MCF 10A (cell line): ENCODE results near the gene ASIC3. TPM values are rescaled to one million over a fixed set of nuclear protein-coding genes. Genes with fewer than 3 reads are reported as not detected.

Experiments
- BruUV-seq: library from RNA; stranded (reverse); fragments of 400-500 nt; replicated peaks from 2 replicates; lab custom pipeline; 2021; lab: Mats Ljungman, UMichigan
- CTCF ChIA-PET: fragments of 300-600 bp; sonication (Branson Sonifier 250); formaldehyde crosslinking; extraction: SDS; loops from one replicate; lab custom pipeline; 2021; ENCODE audit warnings: antibody characterized with exemption, inconsistent platforms; lab: Yijun Ruan, JAX
- POLR2A ChIA-PET: fragments of 300-600, 350-650 bp; sonication (Branson Sonifier 250); formaldehyde crosslinking; extraction: SDS; loops from one replicate; lab custom pipeline; 2020; ENCODE audit warnings: antibody characterized with exemption, inconsistent platforms; lab: Yijun Ruan, JAX
- DNase-seq: peaks from one replicate; pipeline ENCODE4 v3.0.0-alpha.2; 2018; ENCODE audit not compliant: unreplicated experiment
- H3K27ac Mint-ChIP-seq: one replicate; pipeline ENCODE4 v1.8.0; 2022; ENCODE audit warnings: mild to moderate bottlenecking, low read depth, mixed read lengths; ENCODE audit not compliant: unreplicated experiment
- H3K27me3 Mint-ChIP-seq: one replicate; pipeline ENCODE4 v1.8.0; 2022; ENCODE audit warnings: mixed read lengths; ENCODE audit not compliant: insufficient read depth, unreplicated experiment
- H3K36me3 Mint-ChIP-seq: one replicate; pipeline ENCODE4 v1.8.0; 2022; ENCODE audit warnings: mild to moderate bottlenecking, moderate library complexity, mixed read lengths; ENCODE audit not compliant: insufficient read depth, unreplicated experiment
- H3K4me1 Mint-ChIP-seq: one replicate; pipeline ENCODE4 v1.8.0; 2022; ENCODE audit warnings: mixed read lengths; ENCODE audit not compliant: insufficient read depth, unreplicated experiment
- H3K4me3 Mint-ChIP-seq: one replicate; pipeline ENCODE4 v1.8.0; 2022; ENCODE audit warnings: mild to moderate bottlenecking, moderate library complexity, mixed read lengths; ENCODE audit not compliant: unreplicated experiment
- H3K9me3 Mint-ChIP-seq: one replicate; pipeline ENCODE4 v1.8.0; 2022; ENCODE audit warnings: mixed read lengths; ENCODE audit not compliant: unreplicated experiment
- intact Hi-C: fragments of 100-400 bp; cut with micrococcal nuclease; formaldehyde crosslinking; loops from 2 replicates; pipeline ENCODE4 v1.14.1; 2022
- total RNA-seq: library from RNA; stranded (reverse); gene quantifications from 2 replicates; pipeline ENCODE4 v1.2.3, GENCODE V29; 2022
- TF ChIP-seq, protein P1 (sequence below): fragments of 200-600 bp; IDR thresholded peaks from one replicate; pipeline ENCODE4 v1.8.0; 2022; ENCODE audit warnings: antibody characterized with exemption, mild to moderate bottlenecking; ENCODE audit not compliant: unreplicated experiment

Gene ASIC3
- total RNA-seq, 1 experiment from 2014 or later: 3.9 TPM

DNA sequence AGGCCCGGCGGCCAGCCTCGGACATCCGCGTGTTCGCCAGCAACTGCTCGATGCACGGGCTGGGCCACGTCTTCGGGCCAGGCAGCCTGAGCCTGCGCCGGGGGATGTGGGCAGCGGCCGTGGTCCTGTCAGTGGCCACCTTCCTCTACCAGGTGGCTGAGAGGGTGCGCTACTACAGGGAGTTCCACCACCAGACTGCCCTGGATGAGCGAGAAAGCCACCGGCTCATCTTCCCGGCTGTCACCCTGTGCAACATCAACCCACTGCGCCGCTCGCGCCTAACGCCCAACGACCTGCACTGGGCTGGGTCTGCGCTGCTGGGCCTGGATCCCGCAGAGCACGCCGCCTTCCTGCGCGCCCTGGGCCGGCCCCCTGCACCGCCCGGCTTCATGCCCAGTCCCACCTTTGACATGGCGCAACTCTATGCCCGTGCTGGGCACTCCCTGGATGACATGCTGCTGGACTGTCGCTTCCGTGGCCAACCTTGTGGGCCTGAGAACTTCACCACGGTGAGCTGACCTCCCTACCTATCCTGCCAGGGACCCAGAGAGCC, 656 bp downstream of the ASIC3 start:
- BruUV-seq: no TSS peak
- Mint-ChIP-seq H3K27ac (no peak overlapping the region), H3K27me3 (no peaks in the 10 kb centered on the region), H3K4me3 (no peak overlapping the region), H3K4me1 (peaks cover 10% of the 10 kb centered on the region), H3K9me3 (no peaks in the 10 kb centered on the region), H3K36me3 (peaks cover 8% of the 10 kb centered on the region)
- TF ChIP-seq, protein P1, sequence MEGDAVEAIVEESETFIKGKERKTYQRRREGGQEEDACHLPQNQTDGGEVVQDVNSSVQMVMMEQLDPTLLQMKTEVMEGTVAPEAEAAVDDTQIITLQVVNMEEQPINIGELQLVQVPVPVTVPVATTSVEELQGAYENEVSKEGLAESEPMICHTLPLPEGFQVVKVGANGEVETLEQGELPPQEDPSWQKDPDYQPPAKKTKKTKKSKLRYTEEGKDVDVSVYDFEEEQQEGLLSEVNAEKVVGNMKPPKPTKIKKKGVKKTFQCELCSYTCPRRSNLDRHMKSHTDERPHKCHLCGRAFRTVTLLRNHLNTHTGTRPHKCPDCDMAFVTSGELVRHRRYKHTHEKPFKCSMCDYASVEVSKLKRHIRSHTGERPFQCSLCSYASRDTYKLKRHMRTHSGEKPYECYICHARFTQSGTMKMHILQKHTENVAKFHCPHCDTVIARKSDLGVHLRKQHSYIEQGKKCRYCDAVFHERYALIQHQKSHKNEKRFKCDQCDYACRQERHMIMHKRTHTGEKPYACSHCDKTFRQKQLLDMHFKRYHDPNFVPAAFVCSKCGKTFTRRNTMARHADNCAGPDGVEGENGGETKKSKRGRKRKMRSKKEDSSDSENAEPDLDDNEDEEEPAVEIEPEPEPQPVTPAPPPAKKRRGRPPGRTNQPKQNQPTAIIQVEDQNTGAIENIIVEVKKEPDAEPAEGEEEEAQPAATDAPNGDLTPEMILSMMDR: no peak
- intact Hi-C loops: no loop called here
- CTCF ChIA-PET: no interaction called here
- POLR2A ChIA-PET: no interaction called here
- no peak for DNase-seq

GRCh38 chr7:151051108-151051507, 2.8 kb downstream of the ASIC3 start:
- Mint-ChIP-seq H3K36me3 (no peaks in the 10 kb centered on the region), H3K27ac (no peak overlapping the region), H3K27me3 (no peaks in the 10 kb centered on the region), H3K4me1 (peaks cover 10% of the 10 kb centered on the region), H3K9me3 (no peaks in the 10 kb centered on the region), H3K4me3 (no peak overlapping the region)
- BruUV-seq: no TSS peak
- TF ChIP-seq, protein P1: no peak
- POLR2A ChIA-PET: no interaction called here
- CTCF ChIA-PET: interaction anchor here (0.5 to 1.2 kb wide), 3 partner anchors 18 to 251 kb away, joined by 4 to 6 read pairs (median 5); partner anchors contain the start of gene CHPF2
- intact Hi-C loops: no loop called here
- peak; percentile 31 for DNase-seq

DNA sequence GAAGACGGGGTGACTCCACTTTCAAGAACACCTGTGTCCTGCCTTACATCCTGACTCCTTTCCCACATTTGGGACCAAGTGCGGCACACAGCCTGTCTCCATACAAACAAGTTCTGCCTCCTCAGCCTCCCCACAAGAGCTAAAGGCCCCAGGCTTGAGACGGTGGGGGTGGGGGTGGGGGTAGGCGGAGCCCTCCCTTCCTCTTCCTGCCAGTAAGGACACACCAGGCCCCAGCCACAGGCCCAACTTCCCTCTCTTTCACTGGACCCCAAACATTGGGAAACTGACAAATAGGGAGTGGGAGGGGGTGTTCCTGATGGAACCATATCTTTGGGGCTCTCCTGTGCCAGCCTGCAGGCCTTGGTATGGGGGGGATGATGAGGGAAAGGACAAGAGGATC, 4.8 kb downstream of the ASIC3 start:
- TF ChIP-seq, protein P1: no peak
- intact Hi-C loops: no loop called here
- DNase-seq: no peak
- no TSS peak for BruUV-seq
- Mint-ChIP-seq H3K27ac (no peak overlapping the region), H3K27me3 (no peaks in the 10 kb centered on the region), H3K4me3 (no peak overlapping the region), H3K4me1 (peaks cover 10% of the 10 kb centered on the region), H3K36me3 (no peaks in the 10 kb centered on the region), H3K9me3 (no peaks in the 10 kb centered on the region)
- ChIA-PET POLR2A (interaction anchor here (0.6 kb wide), 1 partner anchor 192 kb away, joined by 3 read pairs; no protein-coding TSS in a partner anchor), CTCF (interaction anchor here (0.6 kb wide), 1 partner anchor 122 kb away, joined by 3 read pairs; no protein-coding TSS in a partner anchor)

- ChIA-PET POLR2A (no interaction called here), CTCF (no interaction called here)
- H3K4me3 Mint-ChIP-seq: no peak overlapping the region
- no peaks in the 10 kb centered on the region for H3K27me3 Mint-ChIP-seq
- DNase-seq: no peak
- H3K36me3 Mint-ChIP-seq: no peaks in the 10 kb centered on the region
- no peaks in the 10 kb centered on the region for H3K9me3 Mint-ChIP-seq
- TF ChIP-seq, protein P1: no peak
- H3K27ac Mint-ChIP-seq: no peak overlapping the region
- peaks cover 15% of the 10 kb centered on the region for H3K4me1 Mint-ChIP-seq
- no TSS peak for BruUV-seq
- intact Hi-C loops: no loop called here
Observed at GRCh38 chr7:151053751-151054150, 5.4 kb downstream of the ASIC3 start.
